Measurements from ENCODE around the gene NAV2.
A peak's percentile ranks its signal among the peaks of the same experiment; 100 is the strongest.

NAV2 gene

DNA sequence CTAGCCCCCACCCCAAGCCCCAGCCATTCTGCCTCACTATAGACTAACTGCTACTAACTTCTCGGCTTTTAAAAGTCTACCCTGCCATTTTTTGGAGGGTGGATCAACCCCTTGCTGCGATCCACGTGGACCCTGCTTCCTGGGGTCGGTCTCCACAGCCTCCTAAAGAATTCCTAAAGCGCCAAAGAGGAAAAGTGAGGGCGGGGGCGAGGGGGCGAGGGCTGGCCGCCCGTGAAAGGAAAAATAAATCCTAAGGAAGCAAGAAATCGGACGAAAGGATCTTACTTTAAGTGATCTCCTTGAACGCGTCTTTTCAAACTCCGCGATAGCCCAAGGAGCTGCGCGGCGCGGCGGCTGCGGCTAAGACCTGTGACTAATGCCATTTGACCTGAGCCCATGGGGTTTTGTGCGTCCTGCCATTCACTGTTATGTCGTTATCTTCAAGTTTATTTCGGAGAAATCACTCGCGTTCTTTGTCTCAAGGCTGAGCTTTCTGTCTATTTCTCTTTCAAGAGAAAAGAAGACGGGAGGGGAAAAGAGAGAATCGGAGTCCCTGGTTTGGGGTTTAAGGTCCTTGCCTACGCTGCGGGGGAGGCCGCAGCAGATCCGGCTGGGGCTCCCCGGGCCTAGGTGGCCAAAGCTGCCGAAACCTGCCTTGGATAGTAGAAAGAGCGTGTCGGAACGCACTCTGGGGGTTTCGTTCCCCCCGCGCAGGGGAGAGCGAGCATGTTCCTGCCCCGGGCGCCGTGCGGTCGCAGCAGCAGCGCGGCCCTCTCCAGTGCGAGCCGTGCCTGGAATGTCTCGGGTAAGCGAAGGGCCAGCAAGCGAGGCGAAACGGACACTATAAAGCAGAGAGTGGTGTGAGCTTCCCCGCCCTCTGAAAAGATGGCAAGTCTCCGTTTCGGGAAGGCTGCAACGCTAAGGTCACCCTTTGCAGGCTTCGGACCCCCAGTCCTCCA lies 450.5 kb downstream of the NAV2 start:
- Mint-ChIP-seq H3K4me1 (peaks cover 26% of the 10 kb centered on the region), H3K9me3 (peaks cover 6% of the 10 kb centered on the region), H3K27ac (peak overlapping the region; percentile 26), H3K36me3 (ENCODE audit: low read depth) (no peaks in the 10 kb centered on the region), H3K4me3 (peak overlapping the region; percentile 55), H3K27me3 (peaks cover 90% of the 10 kb centered on the region)
- peak; percentile 26 for DNase-seq
- ATAC-seq, result no peak

DNA sequence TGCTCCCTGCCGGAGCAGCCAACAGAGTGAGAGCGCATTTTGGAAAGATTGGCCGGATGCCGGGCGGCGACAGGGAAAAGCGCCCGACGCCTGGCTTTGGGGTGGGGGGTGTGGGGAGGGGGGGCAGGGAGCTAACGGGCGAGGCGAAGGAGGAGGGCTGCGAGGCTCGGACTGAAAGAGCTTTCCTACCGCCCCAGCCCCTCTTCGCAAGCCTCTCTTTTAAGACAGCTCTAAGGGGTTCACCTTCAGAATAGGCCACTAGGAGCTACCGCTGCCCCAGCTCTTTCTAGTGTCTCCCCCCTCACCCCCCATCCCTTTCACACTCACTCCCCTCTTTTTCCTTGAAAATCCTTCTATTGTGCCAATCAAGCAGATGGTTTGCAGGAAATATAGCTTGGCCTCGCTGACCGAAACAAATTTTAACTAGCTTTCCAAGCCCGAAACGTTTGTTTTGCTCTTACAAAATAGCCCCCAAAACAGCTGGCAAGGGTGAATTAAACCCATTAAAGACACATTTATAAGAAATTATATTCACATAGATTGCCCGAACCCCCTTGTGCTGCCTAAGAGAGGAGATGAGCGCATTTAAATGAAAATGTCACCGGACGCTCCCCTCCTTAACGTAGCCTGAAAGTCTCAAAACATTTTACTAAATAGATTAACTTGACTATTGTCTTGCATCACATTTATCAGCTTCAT lies 451.3 kb downstream of the NAV2 start:
- Mint-ChIP-seq H3K4me1 (peaks cover 21% of the 10 kb centered on the region), H3K27ac (no peak overlapping the region), H3K4me3 (no peak overlapping the region), H3K9me3 (peaks cover 6% of the 10 kb centered on the region), H3K27me3 (peaks cover 86% of the 10 kb centered on the region), H3K36me3 (ENCODE audit: low read depth) (no peaks in the 10 kb centered on the region)
- no peak for DNase-seq
- no peak for ATAC-seq

Measured in activated naive CD8-positive, alpha-beta T cell treated with anti-CD3 and anti-CD28 coated beads, Interleukin-2, amount 50 U/mL, for 24 hours (primary cell).